Keratinocyte (primary cell): ENCODE measurements around the gene CDT1. TPM values are rescaled to one million over a fixed set of nuclear protein-coding genes. Genes with fewer than 3 reads are reported as not detected.

Experiments used
- DNase-seq: peaks from one replicate; pipeline ENCODE4 v3.0.0-alpha.2; 2011; ENCODE audit warnings: low read depth, missing footprints, low spot score
- FAIRE-seq: peaks from 2 replicates; lab custom pipeline; 2011; peaks lifted over from hg19 to GRCh38; lab: Jason Lieb, UNC
- H2AFZ ChIP-seq: 2 replicates; pipeline ENCODE4 v1.6.0; 2012; ENCODE audit warnings: low read length, control low read depth, inconsistent platforms; ENCODE audit not compliant: control insufficient read depth
- H3K27ac ChIP-seq: 2 replicates; pipeline ENCODE4 v1.5.1; 2011; ENCODE audit warnings: low read length; ENCODE audit not compliant: control insufficient read depth, insufficient read depth
- H3K27me3 ChIP-seq: 3 replicates; pipeline ENCODE4 v1.6.0; 2011; ENCODE audit warnings: low read length; ENCODE audit not compliant: control insufficient read depth, insufficient read depth; ENCODE audit errors: extremely low read depth
- H3K36me3 ChIP-seq, 2 experiments: 2 replicates in 1 of 2; 3 replicates in 1 of 2; pipeline ENCODE4 v1.5.1; 2011; ENCODE audit warnings: low read length in 2 of 2, mild to moderate bottlenecking in 1 of 2; ENCODE audit not compliant: control insufficient read depth in 2 of 2, insufficient read depth in 2 of 2; ENCODE audit errors: extremely low read depth in 1 of 2
- H3K4me1 ChIP-seq: 3 replicates; pipeline ENCODE4 v1.5.1; 2011; ENCODE audit warnings: low read length; ENCODE audit not compliant: control insufficient read depth, insufficient read depth; ENCODE audit errors: extremely low read depth
- H3K4me2 ChIP-seq: 3 replicates; pipeline ENCODE4 v1.6.0; 2011; ENCODE audit warnings: low read depth, low read length; ENCODE audit not compliant: control insufficient read depth, insufficient read depth; ENCODE audit errors: extremely low read depth
- H3K4me3 ChIP-seq, 3 experiments: fragments of 200-600 bp in 1 of 3; sonication (generic) in 1 of 3; 2 replicates in 2 of 3; 3 replicates in 1 of 3; pipeline ENCODE4 v1.5.1; 2011 to 2016; ENCODE audit warnings: low read length in 3 of 3, mild to moderate bottlenecking in 3 of 3, control low read depth in 2 of 3, inconsistent platforms in 1 of 3, low read depth in 1 of 3, mixed read lengths in 1 of 3, mixed run types in 1 of 3, moderate library complexity in 1 of 3; ENCODE audit not compliant: control insufficient read depth in 2 of 3, insufficient read depth in 2 of 3; ENCODE audit errors: extremely low read depth in 1 of 3
- H3K79me2 ChIP-seq: 2 replicates; pipeline ENCODE4 v1.6.0; 2012; ENCODE audit warnings: low read length; ENCODE audit not compliant: control insufficient read depth, insufficient read depth
- H3K9ac ChIP-seq: 3 replicates; pipeline ENCODE4 v1.6.0; 2011; ENCODE audit warnings: low read length; ENCODE audit not compliant: control insufficient read depth, insufficient read depth; ENCODE audit errors: extremely low read depth
- H3K9me1 ChIP-seq: 3 replicates; pipeline ENCODE4 v1.6.0; 2011; ENCODE audit warnings: low read length; ENCODE audit not compliant: control insufficient read depth, insufficient read depth; ENCODE audit errors: extremely low read depth
- H3K9me3 ChIP-seq: 2 replicates; pipeline ENCODE4 v1.5.1; 2012; ENCODE audit warnings: low read depth, low read length; ENCODE audit not compliant: control insufficient read depth
- H4K20me1 ChIP-seq: 3 replicates; pipeline ENCODE4 v1.6.0; 2011; ENCODE audit warnings: low read length; ENCODE audit not compliant: control insufficient read depth, insufficient read depth; ENCODE audit errors: extremely low read depth
- CTCF ChIP-seq, 3 experiments: IDR thresholded peaks in 1 of 3; conservative IDR thresholded peaks in 1 of 3; optimal IDR thresholded peaks in 1 of 3; 2 replicates in 2 of 3; 3 replicates in 1 of 3; pipeline versions ENCODE3 to v1.5.1; 2011; ENCODE audit warnings: low read length in 3 of 3, mild to moderate bottlenecking in 3 of 3, moderate library complexity in 2 of 3, control low read depth in 1 of 3, inconsistent platforms in 1 of 3; ENCODE audit not compliant: insufficient read depth in 2 of 3; ENCODE audit errors: extremely low read depth in 1 of 3
- EZH2 ChIP-seq: IDR thresholded peaks from one replicate; pipeline ENCODE4 v1.6.1; 2012; ENCODE audit warnings: inconsistent platforms, mild to moderate bottlenecking, low read length, moderate library complexity
- dilution Hi-C: fragments of 300-500 bp; cut with MboI; formaldehyde crosslinking; loops from one replicate; pipeline ENCODE4 v1.7.0; 2020; ENCODE audit warnings: low sequenced_read_pairs; ENCODE audit not compliant: extremely low pct_ligation_motif_present
- polyA plus RNA-seq, 5 experiments: library from polyadenylated mRNA; depleted of rRNA in 3 of 5; stranded (reverse) in 3 of 5; stranded (forward) in 1 of 5; unstranded in 1 of 5; fragments of >200 nt; gene quantifications; 1 replicate in 1 of 5; 2 replicates in 3 of 5; 3 replicates in 1 of 5; pipeline versions ENCODE4 v1.2.1 to v1.2.3, GENCODE V29; 2011 to 2012; ENCODE audit warnings: missing spikeins in 2 of 5, low read depth in 1 of 5, low replicate concordance in 1 of 5

Gene CDT1
- polyA plus RNA-seq, 1 donor (not counting 4 experiments of a cell fraction or from before 2014, with no cell fraction given) = 2.0 TPM

- Histone ChIP-seq H4K20me1 (no peaks in the 10 kb centered on the region), H3K27me3 (no peaks in the 10 kb centered on the region), H3K4me2 (no peak overlapping the region), H3K4me3 (no peak overlapping the region), H3K9ac (no peak overlapping the region), H3K79me2 (no peaks in the 10 kb centered on the region), H3K27ac (no peak overlapping the region), H2AFZ (no peak overlapping the region), H3K9me1 (no peaks in the 10 kb centered on the region), H3K9me3 (no peaks in the 10 kb centered on the region), H3K36me3 (peaks cover 0 to 9% of the 10 kb centered on the region in 2 experiments), H3K4me1 (peaks cover 12% of the 10 kb centered on the region)
- TF ChIP-seq EZH2 (no peak), CTCF (optimal IDR thresholded peaks at IDR 0.05 in 1 of 3, IDR thresholded peaks at IDR 0.05 in 1 of 3, conservative IDR thresholded peaks at IDR 0.05 in 1 of 3; ENCODE audit: extremely low read depth in 1 of 3, insufficient read depth in 2 of 3, low read length in 3 of 3) (no peak)
- DNase-seq = no peak
- no peak for FAIRE-seq
- dilution Hi-C loops = no loop called here
Observed at GRCh38 chr16:88817785-88818574, 14.4 kb downstream of the CDT1 start.

- H3K36me3 ChIP-seq = peaks cover 0 to 9% of the 10 kb centered on the region in 2 experiments
- H3K79me2 ChIP-seq = no peaks in the 10 kb centered on the region
- H4K20me1 ChIP-seq = no peaks in the 10 kb centered on the region
- peaks cover 12% of the 10 kb centered on the region for H3K4me1 ChIP-seq
- H3K9me1 ChIP-seq = no peaks in the 10 kb centered on the region
- no peak overlapping the region for H3K9ac ChIP-seq
- H3K4me2 ChIP-seq = no peak overlapping the region
- H3K27ac ChIP-seq = no peak overlapping the region
- no peak for FAIRE-seq
- H3K9me3 ChIP-seq = no peaks in the 10 kb centered on the region
- no peak overlapping the region for H2AFZ ChIP-seq
- no peak overlapping the region for H3K4me3 ChIP-seq
- TF ChIP-seq CTCF (optimal IDR thresholded peaks at IDR 0.05 in 1 of 3, IDR thresholded peaks at IDR 0.05 in 1 of 3, conservative IDR thresholded peaks at IDR 0.05 in 1 of 3; ENCODE audit: extremely low read depth in 1 of 3, insufficient read depth in 2 of 3, low read length in 3 of 3) (no peak), EZH2 (no peak)
- no peaks in the 10 kb centered on the region for H3K27me3 ChIP-seq
- DNase-seq = no peak
- dilution Hi-C loops = no loop called here
Observed at GRCh38 chr16:88818575-88818874, 14.9 kb downstream of the CDT1 start.
